CD4-positive, alpha-beta T cell treated with Interleukin-4 for 1 hour (primary cell): Measurements from ENCODE around the gene DISC1.
"Not testable (repeated sequence)": the region's sequence is repeated elsewhere in the genome, so short reads cannot be mapped to it uniquely, and the experiment has no call there.

ENCODE experiments used
- DNase-seq, 2 donors: peaks; one replicate each; pipeline ENCODE4 v3.0.0-alpha.2; 2020 to 2022

Gene DISC1

DNA sequence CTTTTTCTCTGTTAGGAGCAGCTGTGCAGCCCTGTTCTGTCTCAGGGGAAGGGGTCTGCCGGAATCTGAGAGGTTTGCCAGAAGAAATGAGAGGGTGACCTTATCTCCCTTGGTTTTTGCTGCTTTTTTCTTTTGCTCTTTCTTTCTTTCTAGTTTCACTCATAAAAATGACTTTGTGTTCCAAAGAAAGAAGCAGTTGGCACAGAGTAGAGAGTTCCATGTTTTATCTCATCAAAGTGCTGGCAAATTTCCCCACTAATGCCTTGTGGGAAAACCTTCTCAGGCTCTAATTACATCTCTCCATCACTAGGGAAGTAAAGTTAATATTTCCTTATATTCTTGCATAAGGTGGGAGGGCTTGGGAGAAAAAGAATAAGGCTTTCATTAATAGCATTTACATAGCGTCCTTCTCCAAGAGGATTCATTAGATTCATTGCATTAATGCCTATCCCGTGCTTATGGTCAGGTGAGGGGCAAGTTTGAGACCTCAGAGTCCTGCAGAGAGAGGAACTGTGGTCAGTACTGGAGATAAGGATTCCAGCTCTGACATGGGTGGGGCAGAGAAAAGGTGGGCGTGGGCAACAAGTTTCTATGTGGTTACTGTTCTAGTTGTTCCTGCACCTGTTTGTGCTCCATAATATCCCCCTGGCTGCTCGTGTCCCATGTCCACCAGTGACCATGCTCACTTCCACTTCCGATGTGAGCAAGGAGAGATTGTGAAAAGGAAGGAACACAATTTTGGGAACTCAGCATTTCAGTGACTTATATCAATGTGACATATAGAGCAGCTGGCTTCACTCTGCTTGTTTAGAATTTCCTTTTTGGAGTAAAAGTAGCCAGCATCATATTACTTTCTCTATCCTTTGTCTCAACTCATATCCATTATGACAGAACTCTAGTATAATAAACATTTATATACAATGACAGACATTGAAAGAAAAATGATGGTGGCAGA is 79.5 kb downstream of the DISC1 start:
- DNase-seq = no peak

DNA sequence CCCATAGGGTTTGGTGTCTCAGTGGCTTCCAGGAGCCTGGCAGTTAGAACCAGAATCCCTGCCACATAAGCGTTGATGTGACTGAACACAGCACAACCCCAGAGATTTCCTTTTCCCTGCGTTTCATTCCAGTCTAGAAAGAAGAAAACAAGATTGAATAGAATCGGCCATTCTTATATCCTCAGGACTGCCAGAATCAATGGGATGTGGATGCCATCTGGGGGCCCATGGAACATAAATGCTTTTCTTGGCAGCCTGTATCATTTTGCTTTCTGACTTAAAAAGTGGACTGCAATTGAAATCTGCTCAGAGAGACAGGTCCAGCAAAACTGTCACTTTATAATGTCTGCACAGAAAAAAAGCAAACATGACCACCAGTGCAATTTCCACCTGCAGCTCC is 80.3 kb downstream of the DISC1 start:
- no peak for DNase-seq

DNA sequence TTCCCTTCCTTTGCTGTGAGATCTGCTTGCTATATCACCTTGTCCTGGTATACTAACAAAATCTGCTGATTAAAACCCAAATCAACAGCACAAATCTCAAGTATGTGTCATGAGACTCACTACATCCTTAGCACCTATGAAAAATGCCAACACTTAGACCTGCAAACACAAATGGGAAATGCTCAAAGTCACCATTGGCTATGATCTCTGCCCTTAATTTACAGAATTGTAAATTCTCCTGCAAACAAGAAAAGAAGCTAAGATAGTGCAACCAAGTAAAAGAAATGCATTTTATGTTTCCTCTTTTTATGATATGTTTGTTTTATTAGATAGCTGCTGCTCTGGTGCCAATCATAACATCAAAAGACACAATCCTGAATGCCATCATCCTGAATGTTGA is 80.8 kb downstream of the DISC1 start:
- DNase-seq = no peak

DNA sequence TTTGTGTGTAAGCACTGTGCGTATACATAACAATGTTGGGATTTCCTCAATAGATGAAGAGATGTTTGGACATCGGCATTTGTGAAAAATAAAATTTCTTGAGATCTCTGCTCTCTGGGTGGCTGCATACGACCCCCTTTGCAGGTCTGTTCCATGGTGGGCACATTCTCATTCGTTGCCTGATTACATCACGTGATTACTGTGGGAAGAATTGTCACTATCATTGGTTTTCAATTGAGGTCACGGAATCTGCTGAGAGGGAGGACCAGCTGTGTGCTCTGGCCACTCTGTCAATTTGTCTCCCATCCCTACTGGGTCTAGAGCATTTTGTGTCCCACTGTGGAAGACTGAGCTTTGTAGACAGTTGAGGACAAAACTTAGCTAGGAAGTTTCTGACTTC is 81.8 kb downstream of the DISC1 start:
- DNase-seq = no peak

DNA sequence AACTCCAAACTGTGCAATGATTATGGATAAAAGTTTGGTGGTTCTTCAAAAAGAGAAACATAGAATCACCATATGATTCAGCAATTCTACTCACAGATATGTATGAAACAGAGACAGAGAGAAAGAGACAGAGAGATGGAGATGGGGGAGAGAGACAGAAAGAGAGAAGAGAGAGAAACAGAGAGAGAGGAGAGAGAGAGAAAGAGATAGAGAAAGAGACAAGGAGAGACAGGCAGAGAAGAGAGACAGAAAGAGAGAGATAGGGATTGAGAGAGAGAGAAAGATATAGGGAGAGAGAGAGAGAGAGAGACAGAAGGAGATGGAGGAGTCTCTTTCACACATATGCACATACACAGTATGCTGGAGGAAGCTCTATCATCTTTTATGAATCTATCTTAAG is 87.8 kb downstream of the DISC1 start:
- DNase-seq = no peak

DNA sequence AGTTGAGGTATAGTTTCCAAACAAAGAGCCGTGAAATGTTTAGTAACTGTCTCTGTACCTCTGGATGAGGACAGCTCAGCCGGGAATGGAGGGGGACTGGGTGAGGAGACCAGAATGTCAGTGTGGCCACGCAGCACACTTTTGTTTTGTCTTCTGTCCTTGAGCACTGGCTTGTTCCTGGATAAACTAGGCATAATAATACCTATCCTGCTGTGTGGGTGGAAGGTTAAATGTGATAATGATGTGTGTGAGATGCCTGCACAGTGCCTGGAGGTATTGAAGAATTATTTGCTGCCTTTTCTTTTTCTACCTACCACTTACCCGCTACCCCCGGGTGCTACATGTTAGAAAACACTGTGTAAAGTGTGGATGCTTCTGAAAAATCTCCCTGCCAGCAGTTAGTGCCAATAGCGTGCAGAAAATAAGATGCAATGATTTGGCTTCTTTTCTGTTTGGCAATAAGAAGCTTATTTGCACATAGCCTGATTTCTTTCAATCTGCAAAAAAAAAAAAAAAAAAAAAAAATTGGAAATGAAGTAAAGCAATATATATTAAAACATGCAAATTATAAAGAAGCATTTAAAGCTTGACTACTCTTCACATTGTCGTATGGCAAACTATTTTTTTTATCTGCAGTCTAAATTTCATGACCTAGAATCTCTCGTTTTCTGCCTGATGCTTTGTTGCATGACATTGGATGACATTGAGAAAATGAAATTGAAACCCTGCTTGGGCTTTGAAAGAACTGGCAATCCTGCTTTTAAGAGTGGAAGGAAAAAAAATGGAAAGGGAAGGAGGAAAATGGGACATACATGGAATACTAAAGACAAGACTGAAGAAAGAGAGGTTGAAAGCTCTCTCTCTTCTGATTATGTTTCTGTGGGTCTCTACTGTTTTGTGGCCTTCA is 89.5 kb downstream of the DISC1 start:
- DNase-seq = no peak

DNA sequence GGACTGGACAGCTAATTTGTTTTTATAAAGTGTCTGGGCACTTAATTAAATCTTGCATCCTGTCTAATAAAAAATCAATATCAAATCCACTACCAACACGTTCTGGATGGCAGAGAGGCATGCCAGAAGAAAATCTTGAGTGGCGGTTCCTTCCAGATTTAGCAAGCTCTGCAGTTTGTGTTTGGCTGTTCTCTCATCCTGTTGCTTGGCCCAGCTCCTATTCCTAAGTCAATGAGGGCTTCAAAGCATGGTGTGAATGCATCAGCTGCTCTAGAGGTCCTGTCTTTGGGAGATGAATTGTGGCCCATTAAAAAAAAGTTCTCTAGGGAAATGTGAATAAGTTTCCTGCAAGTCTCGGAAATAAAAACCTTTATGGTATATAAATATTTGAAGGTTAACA is 90.3 kb downstream of the DISC1 start:
- no peak for DNase-seq

DNA sequence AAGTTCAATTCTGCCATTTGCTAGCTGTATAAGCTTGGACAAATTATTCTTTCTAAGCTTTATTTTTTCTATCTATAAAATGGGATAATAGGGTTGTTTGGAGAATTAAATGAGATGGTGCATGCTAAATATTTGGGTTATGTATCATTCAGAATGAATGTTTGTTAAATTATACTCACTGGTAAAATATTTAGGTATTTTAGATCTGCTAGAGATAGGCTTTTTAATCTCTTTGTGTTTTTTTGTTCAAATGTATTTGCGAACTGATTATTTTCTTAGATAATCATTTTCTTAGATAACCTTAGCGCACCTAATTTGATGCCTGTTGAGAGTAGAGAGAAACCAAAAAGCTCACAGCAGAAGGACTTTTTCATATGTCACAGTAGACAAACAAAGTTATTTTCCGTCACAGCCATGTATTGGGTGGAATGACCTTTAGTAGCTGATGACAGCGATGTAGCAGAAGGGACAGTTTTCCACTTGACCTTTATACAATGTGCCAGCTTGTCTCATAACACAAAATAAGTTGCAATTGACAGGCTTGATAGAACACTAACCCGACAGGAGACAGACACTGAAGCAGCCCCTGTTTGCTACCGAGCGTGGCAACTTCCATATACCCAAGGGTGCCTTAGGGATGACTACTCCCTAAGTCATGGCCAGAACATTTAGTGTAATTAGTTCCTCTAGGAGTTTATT is 93.0 kb downstream of the DISC1 start:
- no peak for DNase-seq

DNA sequence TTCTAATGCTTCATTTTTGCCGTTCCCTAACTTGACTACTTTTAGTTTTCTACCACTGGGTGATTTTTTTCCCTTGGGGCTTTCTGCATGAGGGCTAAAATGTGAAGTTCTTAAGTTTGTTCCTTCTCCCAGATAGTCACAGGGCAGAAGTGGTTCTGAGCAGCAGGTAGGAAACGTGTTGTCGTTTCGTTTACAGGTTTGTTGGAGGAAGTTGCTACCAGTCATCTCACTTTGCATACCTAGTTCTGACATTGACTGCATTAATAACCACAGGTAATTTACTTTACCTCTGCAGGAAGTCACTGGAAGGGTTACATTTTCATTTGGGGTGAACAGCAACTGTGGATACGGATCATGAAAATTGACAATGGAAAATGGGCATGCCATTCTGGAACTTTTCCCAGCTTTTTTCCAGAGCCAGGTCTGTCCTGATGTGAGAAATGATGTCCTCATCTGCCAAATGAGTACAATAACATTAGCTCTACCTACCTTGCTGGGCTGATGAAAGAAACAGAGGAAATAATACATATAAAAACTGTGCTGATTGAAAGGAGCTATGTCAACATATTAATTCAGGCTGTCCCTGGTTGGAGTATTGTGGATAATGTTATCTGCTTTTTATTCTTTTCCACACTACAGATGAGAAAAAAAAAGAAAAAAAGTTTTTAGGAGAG is 94.2 kb downstream of the DISC1 start:
- no peak for DNase-seq

DNA sequence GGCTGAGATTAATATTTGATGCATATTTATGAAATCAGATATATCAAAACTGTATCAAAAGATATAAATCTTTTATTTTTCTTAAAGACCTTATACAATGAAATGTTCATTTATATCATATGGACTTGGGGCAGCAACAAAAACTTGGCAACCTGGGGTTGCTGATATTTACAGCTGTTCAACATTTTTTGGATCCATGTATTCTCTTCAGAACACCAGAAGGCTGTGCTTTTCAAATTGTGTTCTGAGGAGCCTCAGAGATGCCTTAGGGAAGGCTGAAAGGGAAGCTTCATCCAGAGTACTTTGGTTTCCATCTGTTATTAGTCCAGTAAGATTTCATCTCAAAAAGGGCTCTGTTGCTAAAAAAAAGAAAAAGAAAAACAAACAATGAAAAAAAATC is 94.8 kb downstream of the DISC1 start:
- no peak for DNase-seq

DNA sequence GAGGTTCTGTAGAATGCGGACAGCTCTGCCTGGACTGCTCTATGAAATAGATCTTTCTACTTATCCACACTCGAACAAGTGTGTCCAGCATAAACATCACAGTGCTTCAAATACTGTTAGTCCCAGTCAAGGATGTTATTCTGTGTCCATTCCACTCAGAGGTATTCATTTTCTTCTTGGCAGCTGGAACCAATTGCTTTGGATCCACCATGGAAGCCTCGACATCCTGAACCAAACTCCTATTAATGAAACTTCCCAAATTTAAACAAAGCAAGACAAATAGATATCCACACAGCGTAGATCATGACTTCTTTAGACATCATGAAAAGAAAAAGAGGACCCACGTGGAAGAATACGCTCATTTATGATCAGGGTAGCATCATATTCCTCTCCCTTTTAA is 95.8 kb downstream of the DISC1 start:
- no peak for DNase-seq

DNA sequence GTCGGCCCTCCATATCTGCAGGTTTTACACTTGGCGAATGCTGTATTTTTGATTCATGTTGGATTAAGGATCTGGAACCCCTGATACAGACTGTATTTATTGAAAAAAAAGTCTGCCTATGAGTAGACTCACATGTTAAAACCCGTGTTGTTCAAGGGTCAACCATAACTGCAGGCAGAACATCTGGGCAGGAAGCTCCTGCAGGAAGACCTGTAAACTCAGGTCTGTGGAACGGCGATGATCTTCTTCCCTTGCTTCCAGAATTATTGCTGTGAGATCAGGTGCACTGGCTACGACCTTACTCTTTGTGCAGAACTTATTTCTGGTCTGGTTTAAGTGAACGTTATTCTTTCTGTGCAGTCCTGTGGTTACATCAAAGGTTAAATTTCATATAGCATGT is 96.6 kb downstream of the DISC1 start:
- no peak for DNase-seq

DNA sequence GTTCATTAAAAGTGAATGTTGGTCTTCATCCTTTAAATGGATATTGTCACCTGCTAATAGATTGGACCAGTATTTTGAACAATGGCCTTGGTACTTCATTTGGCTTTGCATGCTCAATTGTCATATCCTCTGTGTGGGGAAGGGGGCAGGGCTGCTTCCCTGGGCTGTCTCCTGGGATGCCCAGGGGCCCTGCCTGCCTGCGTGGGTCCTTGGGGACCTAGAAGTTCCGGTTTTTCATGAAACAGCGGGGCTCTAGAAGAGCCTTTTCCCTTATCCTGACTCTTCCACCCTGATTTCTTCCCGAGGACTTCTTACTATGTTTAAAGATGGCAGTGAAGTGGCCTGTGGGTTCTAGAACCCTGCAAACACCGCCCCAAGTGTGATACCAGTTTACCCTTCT is 97.5 kb downstream of the DISC1 start:
- DNase-seq = no peak

DNA sequence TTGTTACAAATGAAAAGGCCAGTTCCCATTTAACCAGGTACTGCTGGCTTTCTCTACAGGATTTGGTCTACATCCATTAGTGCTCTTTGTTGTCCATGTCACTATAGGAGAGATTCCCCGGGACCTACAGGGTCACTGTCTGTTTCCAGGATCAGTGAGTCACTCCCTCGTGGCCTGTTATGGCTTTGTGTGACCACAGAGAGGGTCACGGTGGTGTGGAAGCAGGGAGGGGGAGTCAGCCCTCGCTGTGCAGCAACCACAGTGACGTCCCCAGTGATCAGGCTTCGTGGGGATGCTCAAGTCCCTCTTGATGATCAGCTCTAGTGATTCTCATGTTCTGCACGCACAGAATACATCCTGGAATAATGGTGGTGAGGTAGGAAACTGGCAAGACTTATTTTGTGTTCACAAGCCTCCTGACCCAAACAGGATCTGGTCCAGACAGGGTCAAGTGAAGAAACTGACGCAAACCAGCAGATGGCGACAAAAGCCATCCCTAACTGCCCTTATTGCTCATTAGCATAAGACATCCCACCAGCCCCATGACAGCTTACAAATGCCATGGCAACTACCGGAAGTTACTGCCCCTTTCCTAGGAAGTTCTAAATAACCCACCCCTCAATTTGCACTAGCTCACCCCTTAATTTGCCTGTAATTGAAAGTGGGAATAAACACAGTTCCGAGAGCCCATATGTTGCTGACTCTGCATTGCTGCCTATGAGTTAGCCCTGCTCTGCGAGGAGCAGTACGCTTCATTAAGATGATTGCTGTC is 98.5 kb downstream of the DISC1 start:
- peak in 1 of 2 donors; percentile 39 for DNase-seq

DNA sequence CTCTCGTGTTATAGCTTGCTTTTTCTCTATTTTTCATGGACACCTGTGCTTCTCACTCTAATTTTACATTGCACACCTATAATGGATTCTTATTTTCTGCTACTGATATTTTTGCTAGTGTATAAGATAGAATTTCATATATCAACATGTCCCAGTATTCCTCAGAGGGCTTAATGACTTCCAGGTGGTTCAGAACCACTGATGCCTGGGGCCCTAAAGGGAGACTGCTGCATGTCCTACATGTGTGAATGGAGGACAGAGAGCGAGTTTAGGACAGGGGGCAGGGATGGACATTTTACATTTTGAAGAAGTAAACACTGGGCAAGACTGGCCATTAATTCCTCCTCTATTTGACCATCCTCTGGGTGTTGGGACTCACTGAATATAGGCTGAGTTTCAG is 100.6 kb downstream of the DISC1 start:
- no peak for DNase-seq

DNA sequence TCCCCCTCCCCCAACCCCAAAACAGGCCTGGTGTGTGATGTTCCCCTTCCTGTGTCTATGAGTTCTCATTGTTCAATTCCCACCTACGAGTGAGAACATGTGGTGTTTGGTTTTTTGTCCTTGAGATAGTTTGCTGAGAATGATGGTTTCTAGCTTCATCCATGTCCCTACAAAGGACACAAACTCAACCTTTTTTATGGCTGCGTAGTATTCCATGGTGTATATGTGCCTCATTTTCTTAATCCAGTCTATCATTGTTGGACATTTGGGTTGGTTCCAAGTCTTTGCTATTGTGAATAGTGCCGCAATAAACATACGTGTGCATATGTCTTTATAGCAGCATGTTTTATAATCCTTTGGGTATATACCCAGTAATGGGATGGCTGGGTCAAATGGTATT is 102.4 kb downstream of the DISC1 start:
- DNase-seq = not testable (repeated sequence)

DNA sequence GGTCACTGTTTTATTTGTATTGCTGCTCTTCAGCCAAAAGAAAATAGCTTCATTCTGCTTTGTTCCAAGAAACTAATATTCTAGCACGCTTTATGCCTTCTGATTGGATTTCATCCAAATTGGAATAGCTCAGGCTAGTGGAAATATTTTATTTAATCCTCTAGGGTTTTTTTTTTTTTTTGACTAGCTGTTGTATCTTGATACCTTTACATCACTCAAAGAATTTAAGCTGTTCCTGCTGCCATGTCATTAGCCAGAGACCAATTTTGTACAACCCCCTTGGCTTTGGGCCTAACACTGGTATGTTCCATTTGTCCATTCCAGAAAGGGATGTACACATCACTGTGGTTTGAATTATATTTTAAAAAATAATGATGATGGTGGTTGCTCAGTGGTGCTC is 103.0 kb downstream of the DISC1 start:
- DNase-seq = no peak

DNA sequence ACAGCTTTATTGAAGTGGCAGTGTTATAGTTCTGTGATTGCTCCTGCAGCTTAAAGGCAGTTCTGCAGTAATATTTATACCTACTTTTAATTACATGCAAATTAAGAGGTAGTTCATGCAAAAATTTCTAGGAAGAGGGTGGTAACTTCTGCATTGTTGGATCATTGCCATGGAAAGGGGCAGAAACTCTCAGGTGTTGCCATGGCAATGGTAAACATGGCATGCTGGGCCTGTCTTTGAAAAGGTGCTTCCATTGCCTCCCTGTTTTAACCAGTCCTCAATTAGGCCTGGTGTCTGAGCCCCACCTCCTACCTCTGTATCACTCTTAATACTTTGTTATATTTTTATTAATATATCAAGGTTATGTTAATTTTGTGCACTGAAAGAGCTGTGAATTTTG is 104.7 kb downstream of the DISC1 start:
- no peak for DNase-seq

DNA sequence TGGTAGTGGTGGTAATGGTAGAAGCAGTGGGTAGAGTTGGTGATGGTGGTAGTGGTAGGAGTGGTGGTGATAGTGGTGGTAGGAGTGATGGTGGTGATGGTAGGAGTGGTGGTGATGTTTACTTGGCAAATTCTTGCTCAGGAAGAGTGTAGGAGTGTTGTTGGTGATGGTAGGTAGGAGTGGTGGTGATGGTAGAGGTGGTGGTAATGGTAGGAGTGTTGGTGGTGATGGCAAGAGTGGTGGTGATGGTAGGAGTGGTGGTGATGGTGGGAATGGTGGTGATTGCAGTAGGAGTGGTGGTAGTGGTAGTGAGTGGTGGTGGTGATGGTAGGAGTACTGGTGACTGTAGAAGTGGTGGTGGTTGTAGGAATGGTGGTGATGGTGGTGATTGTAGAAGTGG is 106.5 kb downstream of the DISC1 start:
- DNase-seq = no peak

DNA sequence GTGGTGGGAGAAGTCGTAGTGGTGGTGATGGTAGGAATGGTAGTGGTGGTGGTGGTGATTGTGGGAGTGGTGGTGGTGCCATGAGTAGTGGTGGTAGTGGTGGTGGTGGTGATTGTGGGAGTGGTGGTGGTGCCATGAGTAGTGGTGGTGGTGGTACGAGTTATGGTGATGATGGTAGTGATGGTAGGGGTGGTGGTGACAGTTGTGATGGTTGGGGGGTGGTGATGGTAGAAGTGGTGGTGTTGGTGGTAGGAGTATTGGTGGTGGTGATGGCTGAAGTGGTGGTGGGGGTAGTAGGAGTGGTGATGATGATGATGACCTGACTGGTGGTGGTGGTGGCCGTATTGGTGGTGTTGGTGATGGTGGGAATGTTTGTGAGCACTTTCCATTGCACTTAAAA is 107.1 kb downstream of the DISC1 start:
- no peak for DNase-seq

DNA sequence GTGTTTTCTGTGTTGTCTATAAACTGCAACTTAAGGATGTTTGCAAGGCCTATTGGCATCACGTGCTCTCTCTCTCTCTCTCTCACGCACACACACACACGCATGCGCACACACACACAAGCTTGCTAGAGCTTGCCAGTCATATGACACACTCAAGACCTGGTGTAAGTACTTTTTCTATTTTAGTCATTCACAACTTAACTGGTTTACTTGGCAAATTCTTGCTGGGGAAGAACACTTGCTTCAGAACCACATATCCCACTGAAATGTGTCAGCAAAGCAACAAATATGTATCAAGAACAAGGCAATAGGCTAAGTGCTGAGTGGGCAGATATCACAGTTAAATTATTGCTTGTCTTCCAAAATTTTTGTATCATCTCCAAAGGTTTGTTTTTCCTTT is 107.8 kb downstream of the DISC1 start:
- no peak for DNase-seq

DNA sequence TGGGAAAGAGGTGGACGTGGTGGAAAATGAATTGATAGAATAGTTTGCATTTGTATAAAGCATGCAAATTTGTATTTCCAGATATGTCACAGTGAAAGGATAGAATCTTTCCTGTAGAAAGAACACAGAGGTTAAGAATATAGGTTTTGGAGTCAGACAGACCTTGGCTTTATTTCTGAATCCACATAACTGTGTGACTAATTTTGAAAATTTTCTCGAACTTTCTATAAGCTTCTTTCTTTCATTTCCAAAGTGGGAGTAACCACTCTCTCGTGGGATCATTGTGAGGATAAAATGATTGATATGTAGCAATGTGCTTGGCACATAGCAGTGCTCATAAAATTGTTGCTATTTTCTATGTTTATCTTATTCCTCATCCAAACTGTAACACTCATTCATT is 108.8 kb downstream of the DISC1 start:
- DNase-seq = no peak
